ENCODE measurements around the gene GRM4. TPM values are rescaled to one million over a fixed set of nuclear protein-coding genes. Genes with fewer than 3 reads are reported as not detected.

Gene GRM4
- total RNA-seq, 1 donor from 2014 or later = not detected

GRCh38 chr6:33983721-33984465, 162.0 kb downstream of the GRM4 start:
- FAIRE-seq (no peak), DNase-seq (ENCODE audit: low read depth) (no peak)
- H3K27me3 ChIP-seq (ENCODE audit: control insufficient read depth, insufficient read depth, low read length) = peaks cover 1% of the 10 kb centered on the region
- H3K36me3 ChIP-seq (ENCODE audit: control insufficient read depth, insufficient read depth, low read length) = no peaks in the 10 kb centered on the region
- H3K4me3 ChIP-seq (ENCODE audit: low read depth, low read length) = no peak overlapping the region
- no peak for TF ChIP-seq CTCF (IDR thresholded peaks at IDR 0.05; ENCODE audit: insufficient read depth, low read length, severe bottlenecking)

- peak; percentile 51 for DNase-seq (ENCODE audit: low read depth)
- peak; percentile 25 for TF ChIP-seq CTCF (IDR thresholded peaks at IDR 0.05; ENCODE audit: insufficient read depth, low read length, severe bottlenecking)
- H3K4me3 ChIP-seq (ENCODE audit: low read depth, low read length) = no peak overlapping the region
- peaks cover 1% of the 10 kb centered on the region for H3K27me3 ChIP-seq (ENCODE audit: control insufficient read depth, insufficient read depth, low read length)
- no peak for FAIRE-seq
- no peaks in the 10 kb centered on the region for H3K36me3 ChIP-seq (ENCODE audit: control insufficient read depth, insufficient read depth, low read length)
Observed at GRCh38 chr6:33983109-33983716, 162.7 kb downstream of the GRM4 start.

- DNase-seq (ENCODE audit: low read depth) (no peak), FAIRE-seq (no peak)
- TF ChIP-seq CTCF (IDR thresholded peaks at IDR 0.05; ENCODE audit: insufficient read depth, low read length, severe bottlenecking) = no peak
- Histone ChIP-seq H3K36me3 (ENCODE audit: control insufficient read depth, insufficient read depth, low read length) (no peaks in the 10 kb centered on the region), H3K4me3 (ENCODE audit: low read depth, low read length) (no peak overlapping the region), H3K27me3 (ENCODE audit: control insufficient read depth, insufficient read depth, low read length) (no peaks in the 10 kb centered on the region)
Observed at GRCh38 chr6:33981861-33982260, 164.0 kb downstream of the GRM4 start.

GRCh38 chr6:33981421-33981820, 164.5 kb downstream of the GRM4 start:
- FAIRE-seq (no peak), DNase-seq (ENCODE audit: low read depth) (no peak)
- TF ChIP-seq CTCF (IDR thresholded peaks at IDR 0.05; ENCODE audit: insufficient read depth, low read length, severe bottlenecking) = no peak
- Histone ChIP-seq H3K36me3 (ENCODE audit: control insufficient read depth, insufficient read depth, low read length) (no peaks in the 10 kb centered on the region), H3K27me3 (ENCODE audit: control insufficient read depth, insufficient read depth, low read length) (peaks cover under 1% of the 10 kb centered on the region), H3K4me3 (ENCODE audit: low read depth, low read length) (no peak overlapping the region)

- Histone ChIP-seq H3K27me3 (ENCODE audit: control insufficient read depth, insufficient read depth, low read length) (peaks cover 5% of the 10 kb centered on the region), H3K36me3 (ENCODE audit: control insufficient read depth, insufficient read depth, low read length) (no peaks in the 10 kb centered on the region), H3K4me3 (ENCODE audit: low read depth, low read length) (no peak overlapping the region)
- TF ChIP-seq CTCF (IDR thresholded peaks at IDR 0.05; ENCODE audit: insufficient read depth, low read length, severe bottlenecking) = no peak
- FAIRE-seq (no peak), DNase-seq (ENCODE audit: low read depth) (no peak)
Observed at GRCh38 chr6:33980176-33981175, 165.4 kb downstream of the GRM4 start.
